Dendritic cell treated with granulocyte-macrophage colony-stimulating factor and Interleukin-4, amounts not matched to agents 40 ng/mL and 50 ng/mL, for 4 days (primary cell): ENCODE results near the gene SH3GLB2.

Experiments used
- H3K27ac Mint-ChIP-seq: one replicate; pipeline ENCODE4 v1.8.0; 2022; ENCODE audit warnings: mild to moderate bottlenecking, mixed read lengths
- H3K27me3 Mint-ChIP-seq: one replicate; pipeline ENCODE4 v1.8.0; 2022; ENCODE audit warnings: mild to moderate bottlenecking, mixed read lengths
- H3K36me3 Mint-ChIP-seq: one replicate; pipeline ENCODE4 v1.8.0; 2022; ENCODE audit warnings: low read depth, mixed read lengths
- H3K4me1 Mint-ChIP-seq: one replicate; pipeline ENCODE4 v1.8.0; 2022; ENCODE audit warnings: low read depth, mixed read lengths
- H3K4me3 Mint-ChIP-seq: one replicate; pipeline ENCODE4 v1.8.0; 2022; ENCODE audit warnings: mild to moderate bottlenecking, moderate library complexity, mixed read lengths
- H3K9me3 Mint-ChIP-seq: one replicate; pipeline ENCODE4 v1.8.0; 2022; ENCODE audit warnings: mixed read lengths
- intact Hi-C: fragments of 100-400 bp; cut with micrococcal nuclease; formaldehyde crosslinking; loops from one replicate; pipeline ENCODE4 v1.15.0; 2022

SH3GLB2 gene

DNA sequence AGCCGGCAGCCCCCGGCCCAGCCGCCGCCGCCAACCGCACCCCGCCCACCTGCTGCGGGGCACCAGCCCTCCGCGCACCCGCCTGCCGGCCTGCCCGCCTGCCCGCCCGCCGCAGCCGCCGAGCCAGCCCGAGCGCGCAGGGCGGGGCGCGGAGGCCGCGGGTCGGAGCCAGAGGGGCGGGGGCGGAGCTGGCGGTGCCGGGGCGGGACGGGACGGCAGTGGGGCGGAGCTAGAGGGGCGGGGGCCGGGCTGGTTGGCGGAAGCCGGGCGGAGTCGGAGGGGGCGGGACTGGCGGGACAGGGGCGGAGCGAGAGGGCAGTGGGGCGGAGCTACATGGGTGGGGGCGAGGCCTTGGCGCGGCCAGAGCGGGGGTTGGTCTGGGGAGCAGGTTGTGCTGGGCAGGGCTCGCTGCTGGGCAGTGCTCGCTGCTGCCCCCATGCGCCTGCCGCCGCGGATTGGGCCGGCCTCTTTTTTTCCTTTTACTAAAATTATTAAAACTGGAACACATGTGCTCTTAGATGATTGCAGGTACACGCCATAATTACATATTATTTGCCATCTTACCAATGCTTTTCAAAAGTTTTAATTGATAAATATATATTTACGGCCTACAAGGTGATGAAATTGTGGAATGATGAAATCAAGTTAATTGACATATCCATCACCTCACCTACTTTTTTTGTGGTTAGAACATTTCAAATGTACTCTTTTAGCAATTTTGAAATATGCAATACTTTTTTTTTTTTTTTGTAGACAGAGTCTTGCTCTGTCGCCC lies at the start of gene SH3GLB2:
Gene SH3GLB2 (minus strand): TSS at position 140 of the 775 bp plus-strand sequence. CDS start 177 bp downstream, outside the sequence.
- Mint-ChIP-seq H3K27me3 (no peaks in the 10 kb centered on the region), H3K27ac (peak within 1 kb of the TSS; percentile 17), H3K4me3 (peak within 1 kb of the TSS; percentile 76), H3K9me3 (no peaks in the 10 kb centered on the region), H3K36me3 (no peaks in the 10 kb centered on the region), H3K4me1 (peaks cover 43% of the 10 kb centered on the region)
- intact Hi-C loops = loop anchor here (1.0 kb wide), 1 partner anchor 8 kb away; the partner anchor contains the start of gene MIGA2

DNA sequence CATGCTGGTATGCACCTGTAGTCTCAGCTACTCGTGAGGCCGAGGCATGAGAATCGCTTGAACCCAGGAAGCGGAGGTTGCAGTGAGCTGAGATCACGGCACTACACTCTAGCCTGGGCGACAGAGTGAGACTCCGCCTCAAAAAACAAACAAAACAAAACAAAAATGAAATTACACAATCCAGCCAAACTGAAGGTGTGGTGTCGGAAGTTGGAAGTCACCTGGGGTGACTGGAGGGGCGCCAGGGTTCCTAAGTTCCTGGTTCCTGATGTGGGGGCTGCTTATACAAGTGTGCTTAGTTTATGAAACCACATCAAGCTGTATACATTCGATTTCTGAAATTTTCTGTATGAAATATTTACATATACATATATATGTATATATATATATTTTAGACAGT lies 49.1 kb upstream of the SH3GLB2 start:
- H3K4me1 Mint-ChIP-seq = peaks cover 22% of the 10 kb centered on the region
- H3K27me3 Mint-ChIP-seq = no peaks in the 10 kb centered on the region
- no peaks in the 10 kb centered on the region for H3K9me3 Mint-ChIP-seq
- no peak overlapping the region for H3K4me3 Mint-ChIP-seq
- H3K27ac Mint-ChIP-seq = no peak overlapping the region
- intact Hi-C loops = no loop called here
- no peaks in the 10 kb centered on the region for H3K36me3 Mint-ChIP-seq

DNA sequence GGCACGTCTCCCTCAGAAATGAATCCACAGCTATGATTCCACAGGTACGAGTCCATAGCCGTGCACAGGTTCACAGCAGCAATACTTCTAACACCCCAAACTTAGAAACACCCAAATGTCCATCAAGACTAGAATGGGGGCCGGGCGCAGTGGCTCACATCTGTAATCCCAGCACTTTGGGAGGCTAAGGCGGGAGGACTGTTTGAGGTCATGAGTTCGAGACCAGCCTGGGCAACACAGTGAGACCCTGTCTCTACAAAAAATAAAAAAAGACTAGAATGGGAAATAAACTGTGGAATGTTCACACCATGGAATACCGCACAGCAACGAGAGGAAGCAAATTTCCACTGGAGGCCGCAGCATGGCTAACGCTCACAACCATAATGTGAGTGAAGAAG lies 48.5 kb upstream of the SH3GLB2 start:
- Mint-ChIP-seq H3K27ac (no peak overlapping the region), H3K27me3 (no peaks in the 10 kb centered on the region), H3K4me3 (no peak overlapping the region), H3K36me3 (peaks cover 5% of the 10 kb centered on the region), H3K4me1 (peaks cover 16% of the 10 kb centered on the region), H3K9me3 (no peaks in the 10 kb centered on the region)
- intact Hi-C loops = no loop called here

DNA sequence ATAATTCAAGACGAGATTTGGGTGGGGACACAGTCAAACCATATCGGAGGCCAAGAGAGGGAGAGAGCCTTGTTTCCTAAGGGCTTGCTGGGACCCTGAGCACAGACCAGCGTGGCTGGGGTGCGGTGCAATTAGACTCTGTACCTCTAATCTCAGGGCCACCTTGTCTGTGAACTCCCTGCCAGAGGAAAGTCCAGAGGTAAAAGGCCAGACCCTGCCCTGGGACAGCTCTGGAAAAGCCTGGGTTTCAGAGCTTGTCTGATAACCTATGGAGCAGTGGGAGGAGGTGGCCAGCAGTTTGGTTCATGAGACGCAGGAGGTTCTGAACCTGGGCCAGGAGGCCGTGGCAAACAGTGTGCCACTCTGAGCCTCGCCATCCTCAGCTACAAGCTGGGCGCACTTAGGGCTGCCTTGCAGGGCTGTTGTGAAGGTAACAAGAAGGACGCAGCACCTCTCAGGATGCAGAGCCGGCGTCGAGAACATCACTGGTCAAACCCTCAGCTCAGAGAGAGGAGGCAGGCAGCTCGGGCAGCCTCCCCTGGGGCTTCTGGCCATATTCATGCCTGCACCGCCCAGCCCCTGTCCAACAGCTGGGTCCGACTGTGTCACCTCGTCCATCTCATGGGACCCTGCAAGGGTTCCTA lies 48.0 kb upstream of the SH3GLB2 start:
- Mint-ChIP-seq H3K27ac (no peak overlapping the region), H3K36me3 (peaks cover 10% of the 10 kb centered on the region), H3K27me3 (no peaks in the 10 kb centered on the region), H3K4me1 (peaks cover 15% of the 10 kb centered on the region), H3K4me3 (no peak overlapping the region), H3K9me3 (no peaks in the 10 kb centered on the region)
- intact Hi-C loops = no loop called here

DNA sequence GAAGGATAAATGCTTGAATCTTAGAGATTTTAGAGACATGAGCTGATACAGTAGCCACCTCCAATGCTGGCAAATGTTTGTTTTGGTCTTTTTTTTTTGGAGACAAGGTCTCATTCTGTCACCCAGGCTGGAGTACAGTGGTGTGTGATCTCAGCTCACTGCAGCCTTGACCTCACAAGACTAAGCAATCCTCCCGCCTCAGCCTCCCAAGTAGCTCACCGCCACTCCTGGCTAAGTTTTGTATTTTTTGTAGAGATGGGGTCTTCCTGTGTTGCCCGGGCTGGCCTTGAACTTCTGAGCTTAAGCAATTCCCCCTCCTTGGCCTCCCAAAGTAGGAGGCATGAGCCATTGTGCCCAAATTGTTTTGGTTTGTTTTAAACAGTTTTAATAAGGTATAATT lies 46.0 kb upstream of the SH3GLB2 start:
- H3K36me3 Mint-ChIP-seq = peaks cover 26% of the 10 kb centered on the region
- H3K4me3 Mint-ChIP-seq = no peak overlapping the region
- no peaks in the 10 kb centered on the region for H3K9me3 Mint-ChIP-seq
- peaks cover 15% of the 10 kb centered on the region for H3K4me1 Mint-ChIP-seq
- no peaks in the 10 kb centered on the region for H3K27me3 Mint-ChIP-seq
- H3K27ac Mint-ChIP-seq = no peak overlapping the region
- intact Hi-C loops = no loop called here

DNA sequence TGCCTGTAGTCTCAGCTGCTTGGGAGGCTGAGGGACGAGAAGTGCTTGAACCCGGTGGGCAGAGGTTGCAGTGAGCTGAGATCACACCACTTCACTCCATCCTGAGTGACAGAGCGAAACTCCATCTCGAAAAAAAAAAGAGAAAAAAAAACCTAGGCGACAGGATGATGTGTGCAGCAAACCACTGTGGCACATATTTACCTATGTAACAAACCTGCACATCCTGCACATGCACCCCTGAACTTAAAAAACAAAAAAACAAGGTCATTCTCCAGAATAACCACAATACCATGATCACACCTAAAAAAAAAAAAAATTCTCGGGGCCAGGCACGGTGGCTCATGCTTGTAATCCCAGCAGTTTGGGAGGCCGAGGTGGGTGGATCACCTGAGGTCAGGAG lies 45.3 kb upstream of the SH3GLB2 start:
- H3K9me3 Mint-ChIP-seq = no peaks in the 10 kb centered on the region
- intact Hi-C loops = no loop called here
- no peak overlapping the region for H3K4me3 Mint-ChIP-seq
- peaks cover 17% of the 10 kb centered on the region for H3K4me1 Mint-ChIP-seq
- no peaks in the 10 kb centered on the region for H3K27me3 Mint-ChIP-seq
- H3K27ac Mint-ChIP-seq = no peak overlapping the region
- H3K36me3 Mint-ChIP-seq = peaks cover 31% of the 10 kb centered on the region

DNA sequence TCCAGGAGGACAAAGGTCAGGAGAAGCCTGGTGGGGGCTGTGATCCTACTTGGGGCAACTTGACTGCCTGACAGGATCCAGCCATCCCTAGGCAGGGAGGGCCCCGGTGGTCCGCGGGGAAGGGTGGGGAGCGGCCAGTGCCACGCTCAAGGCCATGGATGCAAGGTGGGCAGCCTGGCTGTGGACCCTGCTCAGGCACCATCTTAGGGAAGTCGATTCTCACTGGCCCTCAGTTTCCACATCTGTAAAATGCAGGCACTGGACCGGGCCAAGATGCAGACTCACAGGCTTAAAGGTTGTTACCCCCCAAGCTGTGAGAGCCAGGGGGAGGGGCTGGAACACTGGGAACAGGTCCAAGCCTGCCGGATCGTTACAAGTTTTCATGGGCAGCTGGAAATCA lies 44.0 kb upstream of the SH3GLB2 start:
- intact Hi-C loops = no loop called here
- Mint-ChIP-seq H3K27me3 (no peaks in the 10 kb centered on the region), H3K9me3 (no peaks in the 10 kb centered on the region), H3K4me3 (no peak overlapping the region), H3K27ac (no peak overlapping the region), H3K36me3 (peaks cover 44% of the 10 kb centered on the region), H3K4me1 (peaks cover 22% of the 10 kb centered on the region)

DNA sequence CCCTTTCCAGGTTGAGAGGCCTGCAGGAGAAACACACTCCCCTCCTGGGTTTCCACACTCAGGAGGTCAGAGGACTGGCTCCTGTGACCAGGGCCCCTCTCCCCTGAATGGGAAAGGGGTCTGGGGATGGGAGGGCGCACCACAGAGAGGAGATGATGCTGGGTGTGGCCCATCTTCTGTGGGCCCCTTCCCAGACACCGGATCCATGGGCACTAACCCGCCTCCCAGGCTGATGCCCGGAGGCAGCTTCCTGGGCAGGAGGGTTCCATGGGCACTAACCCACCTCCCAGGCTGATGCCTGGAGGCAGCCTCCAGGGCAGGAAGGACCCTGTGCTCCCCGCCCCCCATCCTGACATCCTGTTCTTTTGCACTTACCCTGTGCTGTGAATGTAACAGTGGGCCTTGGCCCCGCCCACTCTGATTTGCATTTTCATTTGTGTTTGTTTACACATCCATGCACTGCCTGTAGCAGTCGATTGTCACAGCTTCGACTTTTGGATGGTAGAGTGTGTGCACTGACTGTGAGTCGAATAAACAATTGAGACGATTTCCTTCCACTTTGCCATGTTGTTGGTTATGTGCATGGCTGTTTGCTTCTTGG lies 43.5 kb upstream of the SH3GLB2 start:
- Mint-ChIP-seq H3K36me3 (peaks cover 49% of the 10 kb centered on the region), H3K4me1 (peaks cover 22% of the 10 kb centered on the region), H3K27ac (no peak overlapping the region), H3K4me3 (no peak overlapping the region), H3K9me3 (no peaks in the 10 kb centered on the region), H3K27me3 (no peaks in the 10 kb centered on the region)
- intact Hi-C loops = no loop called here

DNA sequence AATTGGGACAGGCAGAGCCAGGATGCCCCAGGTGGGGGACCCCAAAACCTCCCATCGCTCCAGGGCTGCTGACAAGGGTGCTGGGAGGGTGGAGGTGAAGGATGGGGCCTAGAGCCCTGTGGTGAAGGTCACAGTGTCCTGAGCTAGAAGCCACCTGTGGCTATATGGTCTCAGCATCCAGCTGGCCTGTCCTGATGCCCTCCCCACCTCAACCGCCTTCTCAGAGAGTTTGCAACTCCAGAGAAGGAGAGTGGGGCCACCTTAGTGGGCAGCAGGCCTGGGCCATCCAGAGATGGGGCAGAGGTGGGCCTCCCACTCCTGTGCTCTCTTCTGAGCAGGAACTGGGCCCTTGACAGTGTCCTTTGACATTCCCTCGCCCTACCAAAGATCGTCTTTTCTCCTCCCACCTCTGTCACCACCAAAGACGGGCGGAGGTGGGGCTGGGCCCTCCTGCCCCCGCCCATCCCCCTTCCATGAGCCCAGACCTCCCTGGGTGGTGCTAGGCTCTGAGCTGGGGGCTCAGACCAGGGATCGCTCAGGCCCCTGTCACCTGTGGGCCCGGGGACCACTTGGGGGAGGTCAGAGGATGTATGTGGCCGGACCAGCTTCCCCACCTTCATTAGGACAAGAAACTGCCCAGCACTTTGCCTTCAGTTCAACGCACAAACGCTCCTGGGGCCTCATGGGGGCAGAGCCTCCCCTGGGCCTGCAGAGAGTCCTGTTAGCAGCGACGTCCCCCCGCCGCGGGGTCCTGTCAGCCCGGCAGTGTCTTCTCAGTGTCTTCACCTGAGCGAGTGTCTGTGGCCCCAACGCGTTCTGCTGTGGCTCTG lies 42.8 kb upstream of the SH3GLB2 start:
- Mint-ChIP-seq H3K36me3 (peaks cover 55% of the 10 kb centered on the region), H3K27me3 (no peaks in the 10 kb centered on the region), H3K27ac (peak overlapping the region; percentile 86), H3K4me1 (peaks cover 22% of the 10 kb centered on the region), H3K4me3 (no peak overlapping the region), H3K9me3 (no peaks in the 10 kb centered on the region)
- intact Hi-C loops = no loop called here

DNA sequence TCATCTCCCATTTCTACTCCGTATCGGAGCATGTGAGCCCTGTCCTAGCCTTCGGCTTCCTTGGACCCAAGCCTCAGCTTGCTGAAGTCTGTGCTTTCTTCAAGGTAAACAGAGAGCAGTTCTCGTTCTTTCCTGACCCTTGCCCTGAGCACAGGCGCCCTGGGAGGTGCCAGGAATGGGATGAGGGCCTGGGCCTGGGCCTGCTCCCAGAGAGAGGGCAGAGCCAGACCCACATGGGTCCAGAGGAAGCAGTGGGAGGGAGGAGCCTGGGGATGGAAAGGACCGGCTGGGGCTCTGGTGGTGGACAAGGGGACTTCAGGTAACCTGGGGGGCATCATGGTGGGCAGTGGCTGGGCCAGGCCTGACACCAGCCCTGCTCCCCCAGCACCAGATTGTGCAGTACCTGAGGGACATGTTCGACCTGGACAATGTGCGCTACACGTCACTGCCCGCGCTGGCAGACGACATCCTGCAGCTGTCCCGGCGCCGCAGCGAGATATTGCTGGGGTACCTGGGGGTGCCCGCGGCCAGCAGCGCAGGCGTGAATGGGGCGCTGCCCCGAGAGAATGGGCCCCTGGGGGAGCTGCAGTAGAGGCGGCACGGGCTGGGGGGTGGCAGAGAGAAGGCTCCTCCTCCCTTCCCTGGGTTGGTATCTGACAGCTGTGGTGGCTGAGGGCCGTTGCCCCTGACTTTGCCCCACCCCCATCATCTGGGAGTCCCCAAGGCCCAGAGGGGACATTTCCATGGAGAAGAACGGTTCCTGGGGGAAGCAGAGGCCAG lies 41.9 kb upstream of the SH3GLB2 start:
- Mint-ChIP-seq H3K27ac (peak overlapping the region; percentile 86), H3K36me3 (peaks cover 64% of the 10 kb centered on the region), H3K9me3 (no peaks in the 10 kb centered on the region), H3K4me1 (peaks cover 22% of the 10 kb centered on the region), H3K27me3 (no peaks in the 10 kb centered on the region), H3K4me3 (no peak overlapping the region)
- intact Hi-C loops = loop anchor here (1.0 kb wide), 1 partner anchor 10 kb away; no protein-coding TSS in a partner anchor

DNA sequence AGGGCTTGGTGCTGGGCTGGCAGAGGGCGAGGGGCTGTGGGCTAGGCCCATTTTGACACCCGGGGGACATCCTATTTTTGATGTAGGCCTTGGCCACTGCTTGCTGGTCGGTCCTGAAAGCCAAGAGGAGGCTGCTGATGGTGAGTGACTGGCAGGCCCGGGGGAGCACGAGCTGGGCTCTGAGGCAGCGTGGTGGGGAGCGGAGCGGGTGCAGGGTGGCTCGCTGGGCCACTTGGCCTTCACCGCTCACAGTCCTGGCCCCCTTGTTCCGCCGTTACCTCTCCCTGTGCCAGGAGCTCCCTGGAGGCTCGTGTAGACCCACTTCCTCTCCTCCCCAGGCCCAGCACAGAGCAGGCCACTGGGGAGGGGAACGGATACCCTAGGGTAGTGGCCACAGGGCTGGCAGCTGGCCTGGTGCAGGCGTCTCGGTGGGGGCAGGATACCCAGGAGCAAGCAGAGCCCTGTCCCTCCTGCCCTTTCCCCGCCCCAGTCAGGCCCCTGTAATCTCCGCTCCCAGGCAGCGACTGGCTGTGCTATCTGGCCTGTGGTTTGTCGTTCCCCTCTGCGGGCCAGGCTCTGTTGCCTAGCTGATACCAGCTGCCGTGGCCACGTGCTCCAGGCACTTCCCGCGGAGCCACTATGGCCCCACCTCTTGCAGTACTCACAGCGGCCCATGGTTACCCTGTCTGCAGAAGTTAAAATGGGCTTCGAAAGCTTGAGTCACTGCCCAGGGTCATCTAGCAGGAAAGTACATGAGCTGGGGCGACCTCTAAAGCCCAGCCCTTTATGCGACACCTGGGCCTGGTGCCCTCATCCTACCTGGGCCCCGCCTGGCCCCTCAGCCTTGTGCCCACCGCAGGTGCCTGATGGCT lies 41.1 kb upstream of the SH3GLB2 start:
- H3K27ac Mint-ChIP-seq = peak overlapping the region; percentile 86
- peaks cover 72% of the 10 kb centered on the region for H3K36me3 Mint-ChIP-seq
- no peaks in the 10 kb centered on the region for H3K9me3 Mint-ChIP-seq
- H3K27me3 Mint-ChIP-seq = no peaks in the 10 kb centered on the region
- peaks cover 22% of the 10 kb centered on the region for H3K4me1 Mint-ChIP-seq
- H3K4me3 Mint-ChIP-seq = peak overlapping the region; percentile 44
- intact Hi-C loops = loop anchor here (1.0 kb wide), 1 partner anchor 11 kb away; no protein-coding TSS in a partner anchor

DNA sequence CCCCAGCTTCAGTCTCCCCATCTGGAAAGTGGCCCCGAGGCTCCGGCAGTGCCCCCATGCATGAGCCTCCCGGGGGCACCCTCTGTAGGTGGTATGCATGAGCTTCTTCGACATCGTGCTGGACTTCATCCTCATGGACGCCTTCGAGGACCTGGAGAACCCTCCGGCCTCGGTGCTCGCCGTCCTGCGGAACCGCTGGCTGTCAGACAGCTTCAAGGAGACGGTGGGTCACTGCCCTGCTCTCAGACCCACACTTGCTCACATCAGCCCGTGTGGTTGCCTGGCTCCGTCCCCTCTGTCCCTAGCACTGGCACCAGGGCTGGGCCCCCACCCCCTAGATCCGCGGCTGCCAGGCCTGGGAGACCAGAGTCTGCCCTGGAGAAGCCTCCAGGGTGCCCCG lies 40.0 kb upstream of the SH3GLB2 start:
- H3K27ac Mint-ChIP-seq = peak overlapping the region; percentile 86
- intact Hi-C loops = no loop called here
- no peak overlapping the region for H3K4me3 Mint-ChIP-seq
- no peaks in the 10 kb centered on the region for H3K9me3 Mint-ChIP-seq
- H3K27me3 Mint-ChIP-seq = no peaks in the 10 kb centered on the region
- peaks cover 22% of the 10 kb centered on the region for H3K4me1 Mint-ChIP-seq
- H3K36me3 Mint-ChIP-seq = peaks cover 83% of the 10 kb centered on the region
